Measurements from ENCODE around the gene CCND3. TPM values are rescaled to one million over a fixed set of nuclear protein-coding genes. Genes with fewer than 3 reads are reported as not detected.

Gene CCND3
- total RNA-seq (2014; rRNA removed; shearing (Covaris generic)), result 47.8 and 48.1 TPM in 2 replicates
- polyA plus RNA-seq (2016; fragmentation: Nextera tagmentation; extraction: Ambion mirVana), result 70.7 and 73.6 TPM in 2 replicates

DNA sequence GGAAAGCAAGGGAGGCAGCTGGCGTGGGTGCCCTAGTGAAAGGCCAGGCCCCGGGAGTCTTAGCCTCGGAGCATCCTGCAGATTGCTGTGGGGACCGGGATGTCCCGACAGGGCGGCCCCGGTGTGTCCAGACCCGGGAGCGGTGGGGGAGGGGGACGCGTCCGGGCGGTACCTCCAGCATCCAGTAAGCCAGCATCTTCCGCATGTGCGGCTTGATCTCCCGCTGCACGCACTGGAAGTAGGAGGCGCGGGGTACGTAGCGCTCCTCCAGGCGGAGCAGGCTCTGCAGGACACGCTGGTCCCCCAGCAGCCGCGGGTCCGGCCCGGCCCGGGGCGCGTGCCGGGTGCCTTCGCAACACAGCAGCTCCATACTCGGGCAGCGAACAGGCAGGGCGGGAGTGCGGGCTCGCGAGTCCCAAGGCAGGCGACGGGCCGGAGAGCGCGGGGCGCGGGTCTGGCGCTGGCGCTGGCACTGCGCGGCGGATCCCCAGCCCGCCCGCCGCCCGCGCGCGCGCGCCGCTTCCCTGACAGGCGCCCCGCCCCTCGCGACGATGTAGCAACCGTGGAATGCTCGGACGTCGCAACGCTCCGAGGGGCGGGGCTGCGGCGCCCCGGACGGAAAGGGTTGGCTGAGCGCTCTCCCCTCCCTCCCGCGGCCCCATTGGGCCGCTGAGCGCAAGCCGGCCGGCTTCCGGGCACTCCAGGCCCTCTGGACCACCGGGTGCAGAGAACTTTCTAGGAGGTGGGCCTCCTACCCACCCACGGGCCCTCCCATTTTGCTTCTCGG lies at the start of gene CCND3:
CCND3 (minus strand) TSS at position 529 of the 787 bp plus-strand sequence; CDS start at position 370, 159 bp downstream.
- Histone ChIP-seq H3K79me2 (ENCODE audit: insufficient read depth) (peaks cover 48% of the 10 kb centered on the region), H3K9me2 (ENCODE audit: insufficient read depth) (no peaks in the 10 kb centered on the region), H2AFZ (peak within 1 kb of the TSS; percentile 88), H3K4me3 (peak within 1 kb of the TSS; percentile 99), H3K36me3 (ENCODE audit: low read depth) (no peaks in the 10 kb centered on the region), H3K9ac (peak within 1 kb of the TSS; percentile 78), H3K9me3 (ENCODE audit: low read depth) (no peaks in the 10 kb centered on the region), H3K27ac (peak within 1 kb of the TSS; percentile 77), H3K4me1 (ENCODE audit: insufficient read depth) (peaks cover 36% of the 10 kb centered on the region), H4K20me1 (ENCODE audit: insufficient read depth) (no peaks in the 10 kb centered on the region), H3K27me3 (replicated peaks; ENCODE audit: insufficient read depth) (no peaks in the 10 kb centered on the region), H3K4me2 (ENCODE audit: unreplicated experiment) (peak within 1 kb of the TSS; percentile 83), H3F3A (ENCODE audit: insufficient read depth) (peaks cover 38% of the 10 kb centered on the region)
- in situ Hi-C loops (cut with MboI), result no loop called here
- peak; percentile 98 for DNase-seq
- no peak for TF ChIP-seq EZH2 (IDR thresholded peaks at IDR 0.05; ENCODE audit: insufficient read depth, poor library complexity, severe bottlenecking)
- TF ChIP-seq EZH2phosphoT487 (IDR thresholded peaks at IDR 0.05; ENCODE audit: insufficient read depth, low read depth), result no peak
- 0 to 1% methylated on average over 25 to 60 of the region's 87 CpGs for WGBS, 2 experiments (ENCODE audit: low coverage in 1 of 2, low lambda C conversion rate in 2 of 2, missing lambda C conversion rate in 2 of 2)

DNA sequence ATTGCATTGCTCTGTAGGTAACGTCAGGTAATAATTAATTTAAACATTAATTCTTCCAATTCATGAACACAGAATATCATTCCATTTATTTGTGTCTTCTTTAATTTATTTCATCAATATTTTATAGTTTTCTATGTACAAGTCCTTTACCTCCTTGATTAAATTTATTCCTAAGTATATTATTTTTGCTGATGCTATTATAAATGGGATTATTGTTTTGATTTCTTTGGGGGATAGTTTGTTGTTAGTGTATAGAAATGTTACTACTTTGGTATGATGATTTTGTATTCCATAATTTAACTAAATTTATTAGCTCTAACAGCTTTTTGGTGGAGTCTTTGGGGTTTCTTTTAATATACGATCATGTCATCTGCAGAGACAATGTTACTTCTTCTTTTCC lies 44.7 kb upstream of the CCND3 start:
- TF ChIP-seq EZH2 (IDR thresholded peaks at IDR 0.05; ENCODE audit: insufficient read depth, poor library complexity, severe bottlenecking) (no peak), EZH2phosphoT487 (IDR thresholded peaks at IDR 0.05; ENCODE audit: insufficient read depth, low read depth) (no peak)
- no peak overlapping the region for H3K4me3 ChIP-seq
- H3K4me1 ChIP-seq (ENCODE audit: insufficient read depth), result no peaks in the 10 kb centered on the region
- H3K9me3 ChIP-seq (ENCODE audit: low read depth), result no peaks in the 10 kb centered on the region
- no peaks in the 10 kb centered on the region for H3K36me3 ChIP-seq (ENCODE audit: low read depth)
- H3K79me2 ChIP-seq (ENCODE audit: insufficient read depth), result no peaks in the 10 kb centered on the region
- 91% methylated on average over 2 of the region's 2 CpGs for whole genome bisulfite sequencing, 2 experiments (ENCODE audit: low coverage in 1 of 2, low lambda C conversion rate in 2 of 2, missing lambda C conversion rate in 2 of 2)
- H3F3A ChIP-seq (ENCODE audit: insufficient read depth), result no peaks in the 10 kb centered on the region
- no peaks in the 10 kb centered on the region for H3K27me3 ChIP-seq (replicated peaks; ENCODE audit: insufficient read depth)
- no peaks in the 10 kb centered on the region for H3K9me2 ChIP-seq (ENCODE audit: insufficient read depth)
- no peak overlapping the region for H3K9ac ChIP-seq
- H2AFZ ChIP-seq, result no peak overlapping the region
- H4K20me1 ChIP-seq (ENCODE audit: insufficient read depth), result no peaks in the 10 kb centered on the region
- in situ Hi-C loops (cut with MboI), result no loop called here
- H3K4me2 ChIP-seq (ENCODE audit: unreplicated experiment), result no peak overlapping the region
- H3K27ac ChIP-seq, result no peak overlapping the region
- no peak for DNase-seq

DNA sequence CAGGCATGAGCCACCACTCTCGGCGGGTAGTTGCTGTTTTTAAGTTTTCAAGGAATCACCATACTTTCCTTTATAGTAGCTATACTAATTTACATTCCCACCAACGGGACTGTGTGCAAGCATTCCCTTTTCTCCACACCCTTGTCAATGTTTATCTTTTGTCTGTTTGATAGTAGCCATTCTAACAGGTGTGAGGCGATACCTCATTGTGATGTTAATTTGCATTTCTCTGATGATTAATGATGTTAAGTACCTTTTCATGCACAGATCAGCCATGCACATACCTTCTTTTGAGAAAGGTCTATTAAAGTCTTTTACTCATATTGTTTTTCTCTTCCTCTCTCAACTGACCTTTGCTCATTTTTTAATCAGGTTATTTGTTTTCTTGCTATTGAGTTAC lies 43.0 kb upstream of the CCND3 start:
- Histone ChIP-seq H3K9me2 (ENCODE audit: insufficient read depth) (no peaks in the 10 kb centered on the region), H3K27me3 (replicated peaks; ENCODE audit: insufficient read depth) (no peaks in the 10 kb centered on the region), H2AFZ (no peak overlapping the region), H3K79me2 (ENCODE audit: insufficient read depth) (no peaks in the 10 kb centered on the region), H3K9ac (no peak overlapping the region), H3K36me3 (ENCODE audit: low read depth) (no peaks in the 10 kb centered on the region), H3K4me2 (ENCODE audit: unreplicated experiment) (no peak overlapping the region), H3K9me3 (ENCODE audit: low read depth) (no peaks in the 10 kb centered on the region), H4K20me1 (ENCODE audit: insufficient read depth) (no peaks in the 10 kb centered on the region), H3K4me3 (no peak overlapping the region), H3K27ac (no peak overlapping the region), H3F3A (ENCODE audit: insufficient read depth) (no peaks in the 10 kb centered on the region), H3K4me1 (ENCODE audit: insufficient read depth) (no peaks in the 10 kb centered on the region)
- TF ChIP-seq EZH2phosphoT487 (IDR thresholded peaks at IDR 0.05; ENCODE audit: insufficient read depth, low read depth), result no peak
- no peak for TF ChIP-seq EZH2 (IDR thresholded peaks at IDR 0.05; ENCODE audit: insufficient read depth, poor library complexity, severe bottlenecking)
- in situ Hi-C loops (cut with MboI), result no loop called here
- DNase-seq, result no peak
- 49 to 51% methylated on average over 4 of the region's 4 CpGs for WGBS, 2 experiments (ENCODE audit: low coverage in 1 of 2, low lambda C conversion rate in 2 of 2, missing lambda C conversion rate in 2 of 2)

DNA sequence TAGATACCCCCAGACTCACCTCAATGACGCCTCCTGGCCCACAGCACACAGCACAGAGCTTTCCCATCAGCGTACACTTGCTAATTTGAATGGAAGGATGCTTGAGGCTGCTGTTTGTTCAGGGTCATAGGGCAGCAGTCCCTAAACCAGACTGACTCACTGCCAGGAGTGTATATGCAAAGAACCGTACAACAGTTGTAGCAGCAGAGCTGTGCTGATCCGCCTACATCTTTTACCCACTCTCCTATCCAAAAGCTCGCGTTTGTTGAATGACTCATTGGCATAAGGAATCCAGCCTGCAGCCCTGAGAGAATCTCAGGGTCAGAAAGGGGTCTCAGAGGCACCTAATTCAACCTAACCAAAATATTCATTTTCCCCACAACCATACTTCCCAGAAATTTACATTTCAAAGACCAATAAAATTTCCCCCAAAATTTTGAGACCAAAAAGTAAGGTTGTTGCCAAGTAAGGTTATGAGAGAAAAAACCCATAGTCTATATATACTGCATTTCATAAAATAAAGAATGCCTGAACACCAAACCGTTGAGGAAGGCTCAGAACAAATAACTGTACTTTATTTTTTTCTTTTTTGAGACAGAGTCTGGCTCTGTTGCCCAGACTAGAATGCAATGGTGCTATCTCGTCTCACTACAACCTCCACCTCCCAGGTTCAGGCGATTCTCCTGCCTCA lies 35.3 kb upstream of the CCND3 start:
- Histone ChIP-seq H3F3A (ENCODE audit: insufficient read depth) (peaks cover 4% of the 10 kb centered on the region; the same call in 1 of the 2 replicates), H3K27ac (no peak overlapping the region), H3K4me2 (ENCODE audit: unreplicated experiment) (peak overlapping the region; percentile 34), H3K36me3 (ENCODE audit: low read depth) (no peaks in the 10 kb centered on the region), H3K4me3 (no peak overlapping the region), H3K27me3 (replicated peaks; ENCODE audit: insufficient read depth) (no peaks in the 10 kb centered on the region), H4K20me1 (ENCODE audit: insufficient read depth) (no peaks in the 10 kb centered on the region), H2AFZ (no peak overlapping the region), H3K9me3 (ENCODE audit: low read depth) (no peaks in the 10 kb centered on the region), H3K4me1 (ENCODE audit: insufficient read depth) (peaks cover 12% of the 10 kb centered on the region), H3K79me2 (ENCODE audit: insufficient read depth) (no peaks in the 10 kb centered on the region), H3K9me2 (ENCODE audit: insufficient read depth) (no peaks in the 10 kb centered on the region), H3K9ac (no peak overlapping the region)
- WGBS, 2 experiments (ENCODE audit: low coverage in 1 of 2, low lambda C conversion rate in 2 of 2, missing lambda C conversion rate in 2 of 2), result 43% methylated on average over 9 of the region's 9 CpGs
- DNase-seq, result peak; percentile 77
- in situ Hi-C loops (cut with MboI), result no loop called here
- TF ChIP-seq EZH2 (IDR thresholded peaks at IDR 0.05; ENCODE audit: insufficient read depth, poor library complexity, severe bottlenecking) (no peak), EZH2phosphoT487 (IDR thresholded peaks at IDR 0.05; ENCODE audit: insufficient read depth, low read depth) (no peak)

Measured in GM23248 (cell line).